B cell (primary cell): ENCODE measurements around the gene ORAI1. TPM values are rescaled to one million over a fixed set of nuclear protein-coding genes. Genes with fewer than 3 reads are reported as not detected.

Source experiments
- ATAC-seq: fragments of 200-7000 bp; cut with Tn5 transposase; one replicate; pipeline ENCODE4 v1.10.0; 2021; ENCODE audit warnings: low read depth, mild to moderate bottlenecking, moderate number of reproducible peaks, moderate library complexity
- CTCF ChIA-PET: fragments of 350-600 bp; sonication (Branson Sonifier 250); formaldehyde crosslinking; loops from one replicate; lab custom pipeline; 2021; ENCODE audit warnings: antibody characterized with exemption, inconsistent platforms; lab: Charles Lee
- POLR2A ChIA-PET: fragments of 350-600 bp; sonication (Branson Sonifier 250); formaldehyde crosslinking; loops from one replicate; lab custom pipeline; 2021; ENCODE audit warnings: antibody characterized with exemption; lab: Charles Lee
- DNase-seq: peaks from one replicate; pipeline ENCODE4 v3.0.0; 2013
- H2AFZ ChIP-seq: 2 replicates; pipeline ENCODE4 v1.6.1; 2012; ENCODE audit warnings: mild to moderate bottlenecking, low read depth, low read length; ENCODE audit not compliant: insufficient read depth, poor library complexity, severe bottlenecking
- H3K27ac ChIP-seq, 2 donors: 1 replicate in 1 of 2; 2 replicates in 1 of 2; pipeline ENCODE4 v1.5.1; 2012 to 2013; ENCODE audit warnings: low read length in 2 of 2, mild to moderate bottlenecking in 2 of 2, moderate library complexity in 1 of 2
- H3K27me3 ChIP-seq, 4 experiments: fragments of 200-600 bp in 1 of 4; sonication (generic) in 1 of 4; replicated peaks in 1 of 4; 1 replicate in 2 of 4; 2 replicates in 2 of 4; pipeline versions ENCODE4 v1.6.1 to v1.7.0; 2013 to 2016; ENCODE audit warnings: low read length in 3 of 4, mild to moderate bottlenecking in 2 of 4, mixed read lengths in 1 of 4, moderate library complexity in 1 of 4; ENCODE audit not compliant: insufficient read depth in 4 of 4, control insufficient read depth in 3 of 4; ENCODE audit errors: control extremely low read depth in 1 of 4
- H3K36me3 ChIP-seq, 2 experiments: replicated peaks in 1 of 2; 1 replicate in 1 of 2; 2 replicates in 1 of 2; pipeline versions ENCODE4 v1.6.1 to v1.7.1; 2013; ENCODE audit warnings: low read length in 1 of 2; ENCODE audit not compliant: insufficient read depth in 2 of 2, control insufficient read depth in 1 of 2; ENCODE audit errors: control extremely low read depth in 1 of 2, extremely low read depth in 1 of 2
- H3K4me1 ChIP-seq, 2 donors: fragments of 200-600 bp in 1 of 2; sonication (generic) in 1 of 2; 1 replicate in 1 of 2; 2 replicates in 1 of 2; pipeline versions ENCODE4 v1.5.1 to v1.6.1; 2013 to 2017; ENCODE audit warnings: low read length in 2 of 2; ENCODE audit not compliant: control insufficient read depth in 2 of 2, insufficient read depth in 2 of 2
- H3K4me2 ChIP-seq: replicated peaks from 2 replicates; pipeline ENCODE3; 2012; ENCODE audit warnings: mild to moderate bottlenecking, low read depth, low read length; ENCODE audit not compliant: poor library complexity, severe bottlenecking
- H3K4me3 ChIP-seq, 5 experiments: fragments of 200-600 bp in 1 of 5; sonication (generic) in 1 of 5; 1 replicate in 3 of 5; 2 replicates in 2 of 5; pipeline versions ENCODE4 v1.5.1 to v1.7.0; 2011 to 2016; ENCODE audit warnings: low read length in 4 of 5, mild to moderate bottlenecking in 4 of 5, low read depth in 2 of 5, control low read depth in 1 of 5, moderate library complexity in 1 of 5; ENCODE audit not compliant: insufficient read depth in 1 of 5; ENCODE audit errors: control extremely low read depth in 1 of 5, extremely low read depth in 1 of 5
- H3K79me2 ChIP-seq: fragments of 200-600 bp; sonication (generic); one replicate; pipeline ENCODE4 v1.6.0; 2016; ENCODE audit warnings: low read length; ENCODE audit not compliant: control insufficient read depth, insufficient read depth
- H3K9ac ChIP-seq: fragments of 200-600 bp; sonication (generic); 2 replicates; pipeline ENCODE4 v1.6.1; 2017; ENCODE audit warnings: mild to moderate bottlenecking, low read length, moderate library complexity
- H3K9me3 ChIP-seq, 3 donors: one replicate each; pipeline versions ENCODE4 v1.6.1 to v1.7.1; 2013; ENCODE audit warnings: low read length in 2 of 3; ENCODE audit not compliant: control insufficient read depth in 2 of 3, insufficient read depth in 1 of 3; ENCODE audit errors: control extremely low read depth in 1 of 3
- H4K20me1 ChIP-seq: 2 replicates; pipeline ENCODE4 v1.6.0; 2012; ENCODE audit warnings: mild to moderate bottlenecking, low read length; ENCODE audit not compliant: insufficient read depth, control insufficient read depth, poor library complexity, severe bottlenecking
- H3K27ac Mint-ChIP-seq: one replicate; pipeline ENCODE4 v1.8.0; 2021; ENCODE audit warnings: mixed read lengths
- H3K27me3 Mint-ChIP-seq: one replicate; pipeline ENCODE4 v1.8.0; 2021; ENCODE audit warnings: mixed read lengths
- H3K4me1 Mint-ChIP-seq: one replicate; pipeline ENCODE4 v1.8.0; 2021; ENCODE audit warnings: mixed read lengths
- H3K4me3 Mint-ChIP-seq: one replicate; pipeline ENCODE4 v1.8.0; 2021; ENCODE audit warnings: mixed read lengths
- H3K9me3 Mint-ChIP-seq: one replicate; pipeline ENCODE4 v1.8.0; 2022; ENCODE audit warnings: mixed read lengths; ENCODE audit not compliant: insufficient read depth
- EZH2 ChIP-seq: IDR thresholded peaks from 2 replicates; pipeline ENCODE4 v1.6.1; 2012; ENCODE audit warnings: borderline replicate concordance, low read depth, mild to moderate bottlenecking, moderate library complexity, low read length; ENCODE audit not compliant: insufficient read depth, poor library complexity, severe bottlenecking
- WGBS: methylation state at CpG from one replicate; pipeline ENCODE4 v1.1.5; 2013; ENCODE audit warnings: missing lambda C conversion rate; ENCODE audit not compliant: insufficient coverage; 5-methylcytosine and 5-hydroxymethylcytosine counted together
- intact Hi-C: fragments of 100-400 bp; cut with micrococcal nuclease; formaldehyde crosslinking; loops from one replicate; pipeline ENCODE4 v1.10.0; 2022
- polyA plus RNA-seq: library from polyadenylated mRNA; depleted of rRNA; stranded (reverse); fragments of >200 nt; gene quantifications from 2 replicates; pipeline ENCODE4 v1.2.3, GENCODE V29; 2012
- total RNA-seq, 2 donors: library from RNA; stranded (reverse); fragments of 120-200 nt in 1 of 2; gene quantifications; 1 replicate in 1 of 2; 2 replicates in 1 of 2; pipeline versions ENCODE4 v1.2.3 to v1.2.4, GENCODE V29; 2013 to 2022
- TF ChIP-seq, protein P1 (sequence below): fragments of 200-600 bp; IDR thresholded peaks from one replicate; pipeline ENCODE4 v1.8.0; 2022; ENCODE audit warnings: antibody characterized with exemption, mild to moderate bottlenecking

The ORAI1 gene
- total and polyA plus RNA-seq, 2 donors (not counting 1 experiment from before 2014, with no cell fraction given) = 43.2 to 66.0 TPM

DNA sequence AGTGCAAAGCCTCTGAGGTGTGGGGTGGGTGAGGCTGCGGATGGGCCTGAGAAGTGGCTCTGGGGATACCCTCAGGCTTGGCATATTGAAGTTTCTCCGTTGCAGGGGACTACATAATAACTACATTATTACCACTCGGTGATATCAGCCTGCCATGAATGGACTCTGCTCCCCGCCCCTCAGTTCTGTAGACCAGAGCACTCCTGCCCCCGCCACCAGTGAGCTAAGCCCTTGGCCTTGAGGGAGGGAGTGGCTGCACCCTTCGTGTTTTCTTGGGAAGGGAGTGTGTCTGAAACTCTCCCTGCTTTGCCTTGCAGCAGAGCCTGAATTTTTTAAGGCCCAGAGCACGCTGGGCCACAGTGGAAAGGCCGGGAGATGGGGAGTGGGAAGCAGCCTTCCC lies 1.7 kb downstream of the ORAI1 start:
- 17% methylated on average over 4 of the region's 8 CpGs for WGBS

DNA sequence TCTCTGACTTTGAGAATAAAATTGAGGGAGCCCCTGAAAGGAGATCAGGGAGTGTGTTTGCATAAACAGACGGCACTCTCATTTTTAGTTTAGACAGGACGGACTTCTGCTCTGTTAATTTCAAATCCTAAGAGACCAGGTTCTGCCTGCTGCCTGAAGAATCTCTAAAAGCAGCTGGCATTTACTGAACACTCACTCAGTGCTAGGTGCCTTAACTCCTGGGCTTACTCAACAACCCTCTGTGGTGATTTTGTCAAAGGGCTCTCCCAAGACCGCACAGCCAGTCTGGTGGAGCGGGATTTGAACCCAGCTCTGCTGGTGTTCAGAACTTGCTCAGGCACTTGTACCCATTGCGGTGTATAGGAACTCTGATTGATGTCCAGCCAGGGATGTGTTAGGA lies 2.2 kb downstream of the ORAI1 start:
- ChIA-PET CTCF (interaction anchor here (0.6 to 12.0 kb wide), 10 partner anchors 32 to 226 kb away, joined by 3 to 213 read pairs (median 24); partner anchors contain the start of genes KDM2B and MORN3), POLR2A (interaction anchor here (0.6 to 5.2 kb wide), 10 partner anchors 9 to 115 kb away, joined by 3 to 59 read pairs (median 8); partner anchors contain the start of gene KDM2B)
- TF ChIP-seq, protein P1, sequence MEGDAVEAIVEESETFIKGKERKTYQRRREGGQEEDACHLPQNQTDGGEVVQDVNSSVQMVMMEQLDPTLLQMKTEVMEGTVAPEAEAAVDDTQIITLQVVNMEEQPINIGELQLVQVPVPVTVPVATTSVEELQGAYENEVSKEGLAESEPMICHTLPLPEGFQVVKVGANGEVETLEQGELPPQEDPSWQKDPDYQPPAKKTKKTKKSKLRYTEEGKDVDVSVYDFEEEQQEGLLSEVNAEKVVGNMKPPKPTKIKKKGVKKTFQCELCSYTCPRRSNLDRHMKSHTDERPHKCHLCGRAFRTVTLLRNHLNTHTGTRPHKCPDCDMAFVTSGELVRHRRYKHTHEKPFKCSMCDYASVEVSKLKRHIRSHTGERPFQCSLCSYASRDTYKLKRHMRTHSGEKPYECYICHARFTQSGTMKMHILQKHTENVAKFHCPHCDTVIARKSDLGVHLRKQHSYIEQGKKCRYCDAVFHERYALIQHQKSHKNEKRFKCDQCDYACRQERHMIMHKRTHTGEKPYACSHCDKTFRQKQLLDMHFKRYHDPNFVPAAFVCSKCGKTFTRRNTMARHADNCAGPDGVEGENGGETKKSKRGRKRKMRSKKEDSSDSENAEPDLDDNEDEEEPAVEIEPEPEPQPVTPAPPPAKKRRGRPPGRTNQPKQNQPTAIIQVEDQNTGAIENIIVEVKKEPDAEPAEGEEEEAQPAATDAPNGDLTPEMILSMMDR = no peak
- TF ChIP-seq EZH2 = no peak
- peak overlapping the region; percentile 87 to 91 for H3K27ac ChIP-seq
- intact Hi-C loops = loop anchor here (1.0 to 5.0 kb wide), 2 partner anchors 9 to 164 kb away; partner anchors contain the start of gene RHOF
- H3K4me3 Mint-ChIP-seq = peak overlapping the region; percentile 96
- H3K4me1 Mint-ChIP-seq = peaks cover 65% of the 10 kb centered on the region
- no peaks in the 10 kb centered on the region for H3K27me3 ChIP-seq
- DNase-seq (peak; percentile 44), ATAC-seq (no peak)
- H2AFZ ChIP-seq = peak overlapping the region; percentile 89
- H3K4me3 ChIP-seq = peak overlapping the region; percentile 61 to 93 (median 82)
- H3K36me3 ChIP-seq = peaks cover 0 to 24% of the 10 kb centered on the region in 2 experiments
- 43% methylated on average over 4 of the region's 5 CpGs for WGBS
- H3K27ac Mint-ChIP-seq = peak overlapping the region; percentile 96
- H3K4me2 ChIP-seq = peak overlapping the region; percentile 89
- no peaks in the 10 kb centered on the region for H3K9me3 Mint-ChIP-seq
- H3K9me3 ChIP-seq = no peaks in the 10 kb centered on the region
- H3K4me1 ChIP-seq = peaks cover 60 to 69% of the 10 kb centered on the region in 2 donors
- peaks cover 58% of the 10 kb centered on the region for H4K20me1 ChIP-seq
- peaks cover 67% of the 10 kb centered on the region for H3K79me2 ChIP-seq
- H3K27me3 Mint-ChIP-seq = no peaks in the 10 kb centered on the region
- peak overlapping the region; percentile 80 for H3K9ac ChIP-seq

More for the DNA sequence above, 1.7 kb downstream of the ORAI1 start:
- H3K9me3 ChIP-seq = no peaks in the 10 kb centered on the region
- Mint-ChIP-seq H3K9me3 (no peaks in the 10 kb centered on the region), H3K4me1 (peaks cover 63% of the 10 kb centered on the region), H3K27me3 (no peaks in the 10 kb centered on the region), H3K27ac (peak overlapping the region; percentile 96), H3K4me3 (peak overlapping the region; percentile 96)
- H4K20me1 ChIP-seq = peaks cover 54% of the 10 kb centered on the region
- no peaks in the 10 kb centered on the region for H3K27me3 ChIP-seq
- peaks cover 63% of the 10 kb centered on the region for H3K79me2 ChIP-seq
- H3K4me3 ChIP-seq = peak overlapping the region; percentile 61 to 93 (median 82)
- H3K4me1 ChIP-seq = peaks cover 58 to 66% of the 10 kb centered on the region in 2 donors
- CTCF ChIA-PET = interaction anchor here (0.6 to 12.0 kb wide), 16 partner anchors 8 to 1111 kb away, joined by 3 to 213 read pairs (median 10); partner anchors contain the start of genes KDM2B and MORN3
- no peak for TF ChIP-seq EZH2
- TF ChIP-seq, protein P1 = no peak
- POLR2A ChIA-PET = interaction anchor here (0.6 to 5.2 kb wide), 11 partner anchors 8 to 114 kb away, joined by 3 to 59 read pairs (median 10); partner anchors contain the start of gene KDM2B
- peak; percentile 40 for DNase-seq
- peak overlapping the region; percentile 87 to 91 for H3K27ac ChIP-seq
- peak overlapping the region; percentile 80 for H3K9ac ChIP-seq
- peak overlapping the region; percentile 89 for H3K4me2 ChIP-seq
- peaks cover 0 to 20% of the 10 kb centered on the region in 2 experiments for H3K36me3 ChIP-seq
- H2AFZ ChIP-seq = peak overlapping the region; percentile 89
- no peak for ATAC-seq
- intact Hi-C loops = loop anchor here (1.0 to 5.0 kb wide), 2 partner anchors 9 to 164 kb away; partner anchors contain the start of gene RHOF
